ENCODE results near the gene SPIN1.

DNA sequence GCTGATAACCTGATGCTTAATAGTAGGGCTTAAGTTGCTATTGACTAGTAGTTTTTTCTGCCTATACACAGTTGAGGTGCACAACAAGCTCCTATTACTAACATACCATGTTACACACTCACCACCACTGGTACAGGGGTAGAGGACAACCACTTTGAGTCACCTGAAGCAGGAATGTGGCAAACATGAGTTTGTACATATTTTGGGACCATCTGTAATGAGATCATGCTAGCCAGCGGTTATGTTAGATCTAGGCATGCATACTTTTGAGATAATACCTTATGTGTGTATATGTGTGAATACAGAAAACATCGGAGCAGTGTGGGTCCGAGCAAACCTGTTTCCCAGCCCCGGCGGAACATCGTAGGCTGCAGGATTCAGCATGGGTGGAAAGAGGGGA lies 73.9 kb downstream of the SPIN1 start:
- no peak for TF ChIP-seq ZNF263 (CRISPR knock-in tag; IDR thresholded peaks at IDR 0.05; ENCODE audit: low read depth)
- no peak for TF ChIP-seq CREM (CRISPR knock-in tag; IDR thresholded peaks at IDR 0.05)
- TF ChIP-seq, protein P1, sequence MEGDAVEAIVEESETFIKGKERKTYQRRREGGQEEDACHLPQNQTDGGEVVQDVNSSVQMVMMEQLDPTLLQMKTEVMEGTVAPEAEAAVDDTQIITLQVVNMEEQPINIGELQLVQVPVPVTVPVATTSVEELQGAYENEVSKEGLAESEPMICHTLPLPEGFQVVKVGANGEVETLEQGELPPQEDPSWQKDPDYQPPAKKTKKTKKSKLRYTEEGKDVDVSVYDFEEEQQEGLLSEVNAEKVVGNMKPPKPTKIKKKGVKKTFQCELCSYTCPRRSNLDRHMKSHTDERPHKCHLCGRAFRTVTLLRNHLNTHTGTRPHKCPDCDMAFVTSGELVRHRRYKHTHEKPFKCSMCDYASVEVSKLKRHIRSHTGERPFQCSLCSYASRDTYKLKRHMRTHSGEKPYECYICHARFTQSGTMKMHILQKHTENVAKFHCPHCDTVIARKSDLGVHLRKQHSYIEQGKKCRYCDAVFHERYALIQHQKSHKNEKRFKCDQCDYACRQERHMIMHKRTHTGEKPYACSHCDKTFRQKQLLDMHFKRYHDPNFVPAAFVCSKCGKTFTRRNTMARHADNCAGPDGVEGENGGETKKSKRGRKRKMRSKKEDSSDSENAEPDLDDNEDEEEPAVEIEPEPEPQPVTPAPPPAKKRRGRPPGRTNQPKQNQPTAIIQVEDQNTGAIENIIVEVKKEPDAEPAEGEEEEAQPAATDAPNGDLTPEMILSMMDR (IDR thresholded peaks at IDR 0.05) = no peak
- no peak for TF ChIP-seq ZNF121 (CRISPR knock-in tag; IDR thresholded peaks at IDR 0.05)

Data from WTC11 (cell line).